ACC112 (cell line): ENCODE measurements around the gene ELMOD3.
"Not testable (repeated sequence)": the region's sequence is repeated elsewhere in the genome, so short reads cannot be mapped to it uniquely, and the experiment has no call there.

Experiments used
- H2AFZ ChIP-seq: fragments of 200-600 bp; sonication (generic); one replicate; pipeline ENCODE4 v1.6.0; 2017; ENCODE audit warnings: antibody characterized with exemption, low read length; ENCODE audit not compliant: unreplicated experiment
- H3K27ac ChIP-seq: fragments of 200-600 bp; sonication (generic); 2 replicates; pipeline ENCODE4 v1.5.1; 2014; ENCODE audit warnings: low read depth, mild to moderate bottlenecking, antibody characterized with exemption, low read length, moderate library complexity
- H3K27me3 ChIP-seq: fragments of 200-600 bp; sonication (generic); 2 replicates; pipeline ENCODE4 v1.6.1; 2014; ENCODE audit warnings: mild to moderate bottlenecking, antibody characterized with exemption, low read length, moderate library complexity, mixed read lengths; ENCODE audit not compliant: insufficient read depth
- H3K36me3 ChIP-seq: fragments of 200-600 bp; sonication (generic); 2 replicates; pipeline ENCODE4 v1.6.1; 2016; ENCODE audit warnings: mild to moderate bottlenecking, antibody characterized with exemption, low read length, moderate library complexity, mixed read lengths; ENCODE audit not compliant: insufficient read depth
- H3K4me1 ChIP-seq: fragments of 200-600 bp; sonication (generic); one replicate; pipeline ENCODE4 v1.6.1; 2016; ENCODE audit warnings: low read length, mixed read lengths; ENCODE audit not compliant: insufficient read depth, unreplicated experiment, control insufficient read depth
- H3K4me3 ChIP-seq: fragments of 200-600 bp; sonication (generic); 2 replicates; pipeline ENCODE4 v1.5.1; 2014; ENCODE audit warnings: mild to moderate bottlenecking, low read depth, low read length
- H3K79me2 ChIP-seq: fragments of 200-600 bp; sonication (generic); one replicate; pipeline ENCODE4 v1.6.0; 2016; ENCODE audit warnings: low read length; ENCODE audit not compliant: control insufficient read depth, unreplicated experiment, insufficient read depth

The ELMOD3 gene

DNA sequence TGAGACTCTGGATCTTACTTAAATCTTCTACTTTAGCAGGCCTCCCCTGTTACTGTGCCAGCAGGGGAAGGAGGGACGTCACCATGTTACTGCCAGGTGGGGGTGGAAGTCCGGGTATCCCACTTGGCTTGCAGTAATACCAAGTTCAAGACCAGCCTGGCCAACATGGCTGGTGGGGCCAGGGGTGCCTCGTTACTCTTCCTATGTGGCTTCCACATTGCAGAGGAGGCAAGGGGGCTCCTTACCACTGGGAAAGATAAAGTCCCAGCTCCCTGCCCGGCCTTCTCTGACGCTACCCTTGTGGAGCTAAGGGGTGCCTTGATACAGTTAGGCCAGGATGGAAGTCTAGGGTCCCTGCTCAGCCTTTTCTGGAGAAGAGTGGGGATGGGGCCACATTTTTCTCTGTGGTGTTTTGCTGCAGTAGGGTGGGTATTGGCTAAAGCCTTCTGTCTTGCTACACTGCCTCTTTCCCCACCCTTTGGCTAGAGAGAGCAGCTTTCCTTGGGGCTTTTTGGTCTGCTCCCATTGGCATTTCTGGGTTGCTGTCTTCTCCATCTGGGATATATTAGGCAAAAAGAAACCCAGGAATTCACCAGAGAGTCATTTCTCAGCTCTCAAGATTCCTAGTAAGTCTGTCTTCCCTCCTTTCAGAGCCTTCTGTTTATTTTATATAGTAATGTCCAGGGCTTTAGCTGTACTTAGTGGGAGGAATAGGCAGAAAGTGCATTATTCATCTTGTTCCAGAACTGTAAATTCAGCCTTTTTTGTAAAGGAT lies 21.9 kb downstream of the ELMOD3 start:
- H3K36me3 ChIP-seq, result peaks cover 50% of the 10 kb centered on the region
- no peaks in the 10 kb centered on the region for H3K79me2 ChIP-seq
- no peak overlapping the region for H2AFZ ChIP-seq
- no peaks in the 10 kb centered on the region for H3K4me1 ChIP-seq
- no peak overlapping the region for H3K27ac ChIP-seq
- no peak overlapping the region for H3K4me3 ChIP-seq
- H3K27me3 ChIP-seq, result no peaks in the 10 kb centered on the region

- Histone ChIP-seq H3K36me3 (peaks cover 51% of the 10 kb centered on the region), H3K79me2 (no peaks in the 10 kb centered on the region), H3K4me1 (no peaks in the 10 kb centered on the region), H3K4me3 (no peak overlapping the region), H2AFZ (no peak overlapping the region), H3K27ac (no peak overlapping the region), H3K27me3 (no peaks in the 10 kb centered on the region)
These were observed 22.5 kb downstream of the ELMOD3 start for GRCh38 chr2:85377083-85377482.

GRCh38 chr2:85378257-85378656 lies 23.7 kb downstream of the ELMOD3 start:
- Histone ChIP-seq H3K4me1 (peaks cover under 1% of the 10 kb centered on the region), H3K4me3 (no peak overlapping the region), H3K36me3 (peaks cover 48% of the 10 kb centered on the region), H3K27ac (no peak overlapping the region), H2AFZ (no peak overlapping the region), H3K27me3 (no peaks in the 10 kb centered on the region), H3K79me2 (no peaks in the 10 kb centered on the region)

- no peak overlapping the region for H2AFZ ChIP-seq
- H3K4me1 ChIP-seq, result peaks cover 3% of the 10 kb centered on the region
- no peaks in the 10 kb centered on the region for H3K27me3 ChIP-seq
- no peak overlapping the region for H3K27ac ChIP-seq
- H3K79me2 ChIP-seq, result no peaks in the 10 kb centered on the region
- H3K4me3 ChIP-seq, result no peak overlapping the region
- H3K36me3 ChIP-seq, result peaks cover 47% of the 10 kb centered on the region
These were observed 25.5 kb downstream of the ELMOD3 start for GRCh38 chr2:85380048-85380447.

GRCh38 chr2:85383151-85383550 lies 28.6 kb downstream of the ELMOD3 start:
- H3K4me1 ChIP-seq, H2AFZ ChIP-seq, H3K27ac ChIP-seq, H3K4me3 ChIP-seq, H3K27me3 ChIP-seq, H3K79me2 ChIP-seq: not testable (repeated sequence)
- H3K36me3 ChIP-seq, result peaks cover 32% of the 10 kb centered on the region

DNA sequence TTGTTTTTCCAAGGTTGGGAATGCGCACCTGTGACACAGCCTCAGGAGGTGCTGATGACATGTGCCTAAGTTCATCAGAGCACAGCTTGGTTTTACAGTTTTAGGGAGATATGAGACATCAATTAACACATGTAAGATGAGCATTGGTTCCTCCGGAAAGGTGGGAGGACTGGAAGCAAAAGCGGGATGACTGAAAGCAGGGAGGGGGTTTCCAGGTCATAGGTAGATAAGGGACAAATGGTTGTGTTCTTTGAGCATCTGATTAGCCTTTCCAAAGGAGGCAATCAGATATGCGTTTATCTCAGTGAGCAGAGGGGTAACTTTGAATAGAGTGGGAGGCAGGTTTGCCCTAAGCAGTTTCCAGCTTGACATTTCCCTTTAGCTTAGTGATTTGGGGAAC lies 29.3 kb downstream of the ELMOD3 start:
- no peaks in the 10 kb centered on the region for H3K79me2 ChIP-seq
- H3K36me3 ChIP-seq, result peaks cover 25% of the 10 kb centered on the region
- no peak overlapping the region for H2AFZ ChIP-seq
- H3K4me3 ChIP-seq, result no peak overlapping the region
- peaks cover 3% of the 10 kb centered on the region for H3K4me1 ChIP-seq
- H3K27me3 ChIP-seq, result no peaks in the 10 kb centered on the region
- H3K27ac ChIP-seq, result no peak overlapping the region

DNA sequence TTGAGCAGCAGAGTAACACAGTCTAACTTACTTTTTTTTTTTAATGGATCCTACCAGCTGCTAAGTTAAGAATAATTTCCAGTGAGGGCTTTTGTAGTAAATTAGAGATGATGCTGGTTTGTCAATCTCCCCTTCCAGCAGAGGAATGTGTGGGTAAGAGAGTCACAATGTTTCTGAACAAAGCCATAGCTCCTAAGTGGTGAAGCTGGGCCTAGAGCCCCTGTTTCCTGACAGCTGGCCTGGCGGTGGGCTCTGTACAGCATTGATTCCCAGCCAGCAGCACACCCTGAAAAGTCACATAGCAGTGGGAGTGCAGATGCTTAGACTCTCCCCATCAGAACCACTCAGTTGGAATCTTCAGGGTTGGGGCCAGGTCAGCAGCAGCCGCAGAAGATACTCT lies 31.2 kb downstream of the ELMOD3 start:
- no peak overlapping the region for H3K27ac ChIP-seq
- H3K79me2 ChIP-seq, result no peaks in the 10 kb centered on the region
- no peaks in the 10 kb centered on the region for H3K27me3 ChIP-seq
- H3K4me1 ChIP-seq, result peaks cover 3% of the 10 kb centered on the region
- no peak overlapping the region for H2AFZ ChIP-seq
- H3K4me3 ChIP-seq, result no peak overlapping the region
- H3K36me3 ChIP-seq, result peaks cover 8% of the 10 kb centered on the region

- Histone ChIP-seq H2AFZ (no peak overlapping the region), H3K27ac (no peak overlapping the region), H3K36me3 (no peaks in the 10 kb centered on the region; the same call in 1 of the 2 replicates), H3K4me1 (peaks cover 8% of the 10 kb centered on the region), H3K4me3 (no peak overlapping the region), H3K79me2 (no peaks in the 10 kb centered on the region), H3K27me3 (no peaks in the 10 kb centered on the region)
These were observed 33.2 kb downstream of the ELMOD3 start for GRCh38 chr2:85387754-85388153.

DNA sequence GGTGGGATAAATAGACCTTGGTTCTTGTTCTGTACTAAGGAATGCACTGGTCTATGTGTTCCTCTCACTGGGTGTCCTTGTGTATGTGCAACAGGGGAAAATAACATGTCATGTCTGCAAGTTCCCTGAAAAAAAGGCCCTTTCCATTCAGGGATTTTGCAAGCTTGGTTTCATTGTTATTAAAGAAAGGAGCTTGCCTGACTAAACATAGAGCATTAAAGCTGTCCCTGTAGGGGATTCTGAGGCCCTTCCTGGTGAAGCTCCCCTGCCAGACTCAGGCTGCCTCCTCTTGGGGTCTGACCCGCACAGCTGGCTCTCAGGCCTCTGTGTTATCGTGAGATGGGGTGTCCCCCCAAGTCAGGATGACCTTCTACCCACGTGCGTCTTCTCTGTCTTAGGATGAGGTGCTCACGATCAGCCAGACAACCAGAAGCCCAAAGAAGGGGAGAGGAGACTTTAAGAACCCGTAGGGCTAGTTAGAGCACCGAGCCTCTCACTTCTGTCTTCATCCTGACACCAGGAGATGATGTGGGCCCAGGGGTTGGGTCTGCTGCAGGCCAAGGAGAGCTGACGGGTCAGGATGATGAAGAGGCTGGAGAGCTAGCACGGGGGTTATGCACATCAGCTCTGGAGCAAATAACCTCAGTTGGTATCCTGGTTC lies 34.4 kb downstream of the ELMOD3 start:
- Histone ChIP-seq H3K4me3 (no peak overlapping the region), H3K79me2 (no peaks in the 10 kb centered on the region), H3K27me3 (no peaks in the 10 kb centered on the region), H3K27ac (no peak overlapping the region), H3K4me1 (peaks cover 10% of the 10 kb centered on the region), H3K36me3 (no peaks in the 10 kb centered on the region; the same call in 1 of the 2 replicates), H2AFZ (no peak overlapping the region)

GRCh38 chr2:85390941-85391669 lies 36.5 kb downstream of the ELMOD3 start:
- no peak overlapping the region for H3K27ac ChIP-seq
- H3K36me3 ChIP-seq, result no peaks in the 10 kb centered on the region; the same call in 1 of the 2 replicates
- H3K4me1 ChIP-seq, result peaks cover 18% of the 10 kb centered on the region
- no peak overlapping the region for H2AFZ ChIP-seq
- H3K4me3 ChIP-seq, result no peak overlapping the region
- no peaks in the 10 kb centered on the region for H3K79me2 ChIP-seq
- H3K27me3 ChIP-seq, result no peaks in the 10 kb centered on the region
